ENCODE data around the gene ELL. TPM values are rescaled to one million over a fixed set of nuclear protein-coding genes. Genes with fewer than 3 reads are reported as not detected.

The ELL gene
- total and polyA plus RNA-seq, 2 donors from 2014 or later = 5.7 to 25.2 TPM

GRCh38 chr19:18439910-18440237, 82.0 kb downstream of the ELL start:
- no peak overlapping the region for H3K9ac ChIP-seq (ENCODE audit: low read length in 3 of 3)
- peaks cover 0 to 9% (median 3%) of the 10 kb centered on the region in 3 donors for H3K4me1 ChIP-seq (ENCODE audit: control insufficient read depth in 2 of 3, insufficient read depth in 2 of 3, low read depth in 1 of 3, low read length in 3 of 3)
- H3K4me3 ChIP-seq (ENCODE audit: low read length in 3 of 3) = no peak overlapping the region
- no peaks in the 10 kb centered on the region for H3K9me3 ChIP-seq (ENCODE audit: control insufficient read depth in 2 of 3, insufficient read depth in 1 of 3, low read length in 3 of 3)
- intact Hi-C loops (cut with DNase I) = no loop called here
- H3K36me3 ChIP-seq (ENCODE audit: control insufficient read depth in 2 of 3, insufficient read depth in 3 of 3, low read length in 3 of 3) = peaks cover 0 to 7% (median 4%) of the 10 kb centered on the region in 3 donors
- TF ChIP-seq, protein P1, sequence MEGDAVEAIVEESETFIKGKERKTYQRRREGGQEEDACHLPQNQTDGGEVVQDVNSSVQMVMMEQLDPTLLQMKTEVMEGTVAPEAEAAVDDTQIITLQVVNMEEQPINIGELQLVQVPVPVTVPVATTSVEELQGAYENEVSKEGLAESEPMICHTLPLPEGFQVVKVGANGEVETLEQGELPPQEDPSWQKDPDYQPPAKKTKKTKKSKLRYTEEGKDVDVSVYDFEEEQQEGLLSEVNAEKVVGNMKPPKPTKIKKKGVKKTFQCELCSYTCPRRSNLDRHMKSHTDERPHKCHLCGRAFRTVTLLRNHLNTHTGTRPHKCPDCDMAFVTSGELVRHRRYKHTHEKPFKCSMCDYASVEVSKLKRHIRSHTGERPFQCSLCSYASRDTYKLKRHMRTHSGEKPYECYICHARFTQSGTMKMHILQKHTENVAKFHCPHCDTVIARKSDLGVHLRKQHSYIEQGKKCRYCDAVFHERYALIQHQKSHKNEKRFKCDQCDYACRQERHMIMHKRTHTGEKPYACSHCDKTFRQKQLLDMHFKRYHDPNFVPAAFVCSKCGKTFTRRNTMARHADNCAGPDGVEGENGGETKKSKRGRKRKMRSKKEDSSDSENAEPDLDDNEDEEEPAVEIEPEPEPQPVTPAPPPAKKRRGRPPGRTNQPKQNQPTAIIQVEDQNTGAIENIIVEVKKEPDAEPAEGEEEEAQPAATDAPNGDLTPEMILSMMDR (IDR thresholded peaks at IDR 0.05; ENCODE audit: borderline replicate concordance, extremely low read depth, insufficient read depth) = no peak
- FAIRE-seq (no peak), DNase-seq (no peak)
- no peaks in the 10 kb centered on the region for H3K27me3 ChIP-seq (ENCODE audit: control insufficient read depth, insufficient read depth, low read length)
- H3K27ac ChIP-seq (ENCODE audit: low read depth in 2 of 2, low read length in 2 of 2) = no peak overlapping the region

DNA sequence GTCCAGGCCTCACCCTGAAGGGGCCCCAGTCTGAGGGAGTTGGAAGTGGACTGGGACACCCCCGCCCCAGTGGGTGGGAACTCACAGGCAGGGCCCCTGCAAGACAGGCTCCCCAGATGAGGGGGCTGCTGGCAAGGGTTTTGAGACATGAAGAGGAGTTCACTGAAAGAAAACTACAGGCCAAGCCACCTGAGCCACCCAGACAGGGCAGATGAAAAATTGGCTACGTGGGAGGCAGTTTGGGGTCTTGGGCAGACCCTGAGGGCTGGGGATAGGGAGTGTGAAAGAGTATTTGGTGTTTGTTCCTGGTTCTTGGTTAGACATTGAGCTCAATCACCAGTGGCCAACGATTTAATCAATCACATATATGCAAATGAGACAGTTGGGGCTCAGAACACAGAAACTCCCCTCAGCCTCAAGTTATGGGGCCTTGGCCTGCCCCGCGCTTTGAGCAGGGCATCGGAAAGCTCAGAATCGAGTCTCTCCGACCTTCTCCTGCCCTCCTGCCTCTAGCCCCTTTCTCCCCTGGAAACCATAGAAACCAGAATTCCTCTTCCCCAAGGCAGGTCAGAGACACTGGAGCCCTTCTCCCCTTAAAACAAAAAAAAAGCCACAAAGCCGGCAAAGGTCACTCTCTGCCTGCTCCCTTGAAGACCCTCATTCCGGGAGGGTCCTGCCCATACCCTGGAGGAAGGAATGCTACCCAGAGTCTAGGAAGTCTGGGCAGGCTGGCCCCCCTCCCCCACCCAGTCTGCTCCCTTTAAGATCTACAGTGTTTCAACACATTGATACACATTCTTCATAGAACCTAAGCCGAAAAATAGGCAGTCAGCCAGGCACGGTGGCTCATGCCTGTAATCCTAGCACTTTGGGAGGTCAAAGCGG, 82.6 kb downstream of the ELL start:
- Histone ChIP-seq H3K27me3 (ENCODE audit: control insufficient read depth, insufficient read depth, low read length) (no peaks in the 10 kb centered on the region), H3K27ac (ENCODE audit: low read depth in 2 of 2, low read length in 2 of 2) (peak overlapping the region in 1 of 2 donors; percentile 83), H3K4me1 (ENCODE audit: control insufficient read depth in 2 of 3, insufficient read depth in 2 of 3, low read depth in 1 of 3, low read length in 3 of 3) (peaks cover 0 to 9% (median 3%) of the 10 kb centered on the region in 3 donors), H3K36me3 (ENCODE audit: control insufficient read depth in 2 of 3, insufficient read depth in 3 of 3, low read length in 3 of 3) (peaks cover 0 to 3% (median 0%) of the 10 kb centered on the region in 3 donors), H3K9me3 (ENCODE audit: control insufficient read depth in 2 of 3, insufficient read depth in 1 of 3, low read length in 3 of 3) (no peaks in the 10 kb centered on the region), H3K4me3 (ENCODE audit: low read length in 3 of 3) (no peak overlapping the region), H3K9ac (ENCODE audit: low read length in 3 of 3) (no peak overlapping the region)
- intact Hi-C loops (cut with DNase I) = no loop called here
- TF ChIP-seq, protein P1 (IDR thresholded peaks at IDR 0.05; ENCODE audit: borderline replicate concordance, extremely low read depth, insufficient read depth) = no peak
- DNase-seq (peak in 3 of 5 donors; percentile 53 to 79 (median 72)), FAIRE-seq (no peak)

- H3K9me3 ChIP-seq (ENCODE audit: control insufficient read depth in 2 of 3, insufficient read depth in 1 of 3, low read length in 3 of 3) = no peaks in the 10 kb centered on the region
- H3K36me3 ChIP-seq (ENCODE audit: control insufficient read depth in 2 of 3, insufficient read depth in 3 of 3, low read length in 3 of 3) = peaks cover 0 to under 1% (median 0%) of the 10 kb centered on the region in 3 donors
- intact Hi-C loops (cut with DNase I) = no loop called here
- no peak for FAIRE-seq
- peaks cover 0 to 9% (median 3%) of the 10 kb centered on the region in 3 donors for H3K4me1 ChIP-seq (ENCODE audit: control insufficient read depth in 2 of 3, insufficient read depth in 2 of 3, low read depth in 1 of 3, low read length in 3 of 3)
- peak overlapping the region; percentile 71 to 83 for H3K27ac ChIP-seq (ENCODE audit: low read depth in 2 of 2, low read length in 2 of 2)
- no peak overlapping the region for H3K9ac ChIP-seq (ENCODE audit: low read length in 3 of 3)
- peak in 4 of 5 donors; percentile 48 to 90 (median 85) for DNase-seq
- H3K27me3 ChIP-seq (ENCODE audit: control insufficient read depth, insufficient read depth, low read length) = no peaks in the 10 kb centered on the region
- no peak overlapping the region for H3K4me3 ChIP-seq (ENCODE audit: low read length in 3 of 3)
- TF ChIP-seq, protein P1 (IDR thresholded peaks at IDR 0.05; ENCODE audit: borderline replicate concordance, extremely low read depth, insufficient read depth) = no peak
Observed at GRCh38 chr19:18438331-18439024, 83.4 kb downstream of the ELL start.

Measured in kidney (tissue), 14 donors.